Loucy (cell line): ENCODE data around the gene MECR.

Source experiments
- H2AFZ ChIP-seq: fragments of 200-600 bp; sonication (generic); 2 replicates; pipeline ENCODE4 v1.6.0; 2016; ENCODE audit warnings: antibody characterized with exemption, mild to moderate bottlenecking, low read length, moderate library complexity
- H3F3A ChIP-seq: fragments of 200-600 bp; 2 replicates; pipeline ENCODE4 v1.6.0; 2016; ENCODE audit warnings: antibody characterized with exemption, low read depth, mild to moderate bottlenecking
- H3K27me3 ChIP-seq: fragments of 200-600 bp; sonication (generic); 2 replicates; pipeline ENCODE4 v1.6.1; 2014; ENCODE audit warnings: low read length, mild to moderate bottlenecking; ENCODE audit not compliant: insufficient read depth, poor library complexity, severe bottlenecking
- H3K36me3 ChIP-seq: fragments of 200-600 bp; sonication (generic); 2 replicates; pipeline ENCODE4 v1.6.1; 2016; ENCODE audit warnings: low read length; ENCODE audit not compliant: insufficient read depth
- H3K4me1 ChIP-seq: fragments of 200-600 bp; sonication (generic); 2 replicates; pipeline ENCODE4 v1.5.1; 2014; ENCODE audit warnings: low read length, mild to moderate bottlenecking; ENCODE audit not compliant: insufficient read depth, poor library complexity, severe bottlenecking
- H3K4me2 ChIP-seq: fragments of 200-600 bp; sonication (generic); 2 replicates; pipeline ENCODE4 v1.6.0; 2014; ENCODE audit warnings: antibody characterized with exemption, low read length, low read depth, mild to moderate bottlenecking; ENCODE audit not compliant: poor library complexity, severe bottlenecking
- H3K4me3 ChIP-seq: fragments of 200-600 bp; sonication (generic); 2 replicates; pipeline ENCODE4 v1.5.1; 2014; ENCODE audit warnings: low read length, mild to moderate bottlenecking, mixed read lengths; ENCODE audit not compliant: poor library complexity, severe bottlenecking
- H3K79me2 ChIP-seq: fragments of 200-600 bp; sonication (generic); 2 replicates; pipeline ENCODE4 v1.6.1; 2014; ENCODE audit warnings: low read length; ENCODE audit not compliant: insufficient read depth
- H3K9ac ChIP-seq: fragments of 200-600 bp; sonication (generic); 2 replicates; pipeline ENCODE4 v1.6.0; 2014; ENCODE audit warnings: mild to moderate bottlenecking, low read depth, low read length, moderate library complexity; ENCODE audit not compliant: poor library complexity, severe bottlenecking
- H3K9me2 ChIP-seq: fragments of 200-600 bp; sonication (generic); replicated peaks from 2 replicates; pipeline ENCODE4 v1.6.1; 2016; ENCODE audit warnings: low read depth, low read length, mixed read lengths
- H3K9me3 ChIP-seq: fragments of 200-600 bp; sonication (generic); 2 replicates; pipeline ENCODE4 v1.6.1; 2014; ENCODE audit warnings: mild to moderate bottlenecking, antibody characterized with exemption, low read length, low read depth; ENCODE audit not compliant: insufficient read depth
- H4K20me1 ChIP-seq: fragments of 200-600 bp; sonication (generic); 2 replicates; pipeline ENCODE4 v1.6.0; 2014; ENCODE audit warnings: antibody characterized with exemption, low read length, mild to moderate bottlenecking; ENCODE audit not compliant: insufficient read depth, poor library complexity, severe bottlenecking
- EZH2phosphoT487 ChIP-seq: fragments of 200-600 bp; IDR thresholded peaks from 2 replicates; pipeline ENCODE4 v1.6.1; 2018; ENCODE audit warnings: antibody characterized with exemption, mild to moderate bottlenecking, moderate library complexity, borderline replicate concordance
- TF ChIP-seq, protein P1 (sequence below): fragments of 200-600 bp; sonication (generic); conservative IDR thresholded peaks from 2 replicates; pipeline ENCODE4 v1.5.1; 2014; ENCODE audit warnings: mild to moderate bottlenecking, antibody characterized with exemption, low read length

The MECR gene

DNA sequence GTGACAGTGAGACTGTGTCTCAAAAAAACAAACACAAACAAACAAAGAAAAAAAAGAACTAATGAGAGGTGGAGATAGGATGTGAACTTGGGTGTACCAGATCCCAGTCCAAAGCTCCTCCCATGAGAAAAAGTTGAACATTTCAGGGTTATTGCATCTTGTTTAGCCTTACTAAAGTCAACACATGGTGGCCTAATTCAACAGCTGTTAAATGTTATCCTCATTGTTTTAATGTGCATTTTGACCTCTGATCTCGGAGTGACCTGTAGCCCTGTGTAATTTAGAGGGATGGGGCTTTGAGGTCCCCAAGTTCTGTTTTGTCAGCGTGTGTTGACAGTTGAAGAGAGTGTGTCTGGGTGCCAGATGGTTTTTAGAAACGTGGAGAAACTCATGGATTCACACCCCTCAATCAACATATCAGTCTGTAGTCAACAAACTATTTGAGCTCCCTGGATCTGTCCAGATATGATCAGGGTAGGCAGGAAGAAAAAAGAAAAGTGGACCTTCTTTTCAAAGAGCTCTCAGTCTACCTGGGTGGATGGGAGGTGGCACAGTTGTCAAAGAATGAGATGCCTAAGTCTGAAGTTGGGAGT lies 40.3 kb upstream of the MECR start:
- H3K27me3 ChIP-seq, result no peaks in the 10 kb centered on the region
- H4K20me1 ChIP-seq, result no peaks in the 10 kb centered on the region
- H2AFZ ChIP-seq, result no peak overlapping the region
- no peaks in the 10 kb centered on the region for H3K36me3 ChIP-seq
- TF ChIP-seq EZH2phosphoT487, result no peak
- TF ChIP-seq, protein P1, sequence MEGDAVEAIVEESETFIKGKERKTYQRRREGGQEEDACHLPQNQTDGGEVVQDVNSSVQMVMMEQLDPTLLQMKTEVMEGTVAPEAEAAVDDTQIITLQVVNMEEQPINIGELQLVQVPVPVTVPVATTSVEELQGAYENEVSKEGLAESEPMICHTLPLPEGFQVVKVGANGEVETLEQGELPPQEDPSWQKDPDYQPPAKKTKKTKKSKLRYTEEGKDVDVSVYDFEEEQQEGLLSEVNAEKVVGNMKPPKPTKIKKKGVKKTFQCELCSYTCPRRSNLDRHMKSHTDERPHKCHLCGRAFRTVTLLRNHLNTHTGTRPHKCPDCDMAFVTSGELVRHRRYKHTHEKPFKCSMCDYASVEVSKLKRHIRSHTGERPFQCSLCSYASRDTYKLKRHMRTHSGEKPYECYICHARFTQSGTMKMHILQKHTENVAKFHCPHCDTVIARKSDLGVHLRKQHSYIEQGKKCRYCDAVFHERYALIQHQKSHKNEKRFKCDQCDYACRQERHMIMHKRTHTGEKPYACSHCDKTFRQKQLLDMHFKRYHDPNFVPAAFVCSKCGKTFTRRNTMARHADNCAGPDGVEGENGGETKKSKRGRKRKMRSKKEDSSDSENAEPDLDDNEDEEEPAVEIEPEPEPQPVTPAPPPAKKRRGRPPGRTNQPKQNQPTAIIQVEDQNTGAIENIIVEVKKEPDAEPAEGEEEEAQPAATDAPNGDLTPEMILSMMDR, result no peak
- H3K4me1 ChIP-seq, result no peaks in the 10 kb centered on the region
- no peak overlapping the region for H3K9ac ChIP-seq
- H3K9me2 ChIP-seq, result no peaks in the 10 kb centered on the region
- H3K4me3 ChIP-seq, result no peak overlapping the region
- no peaks in the 10 kb centered on the region for H3K79me2 ChIP-seq
- H3K4me2 ChIP-seq, result no peak overlapping the region
- no peaks in the 10 kb centered on the region for H3F3A ChIP-seq
- no peaks in the 10 kb centered on the region for H3K9me3 ChIP-seq

GRCh38 chr1:29269382-29269781 lies 38.6 kb upstream of the MECR start:
- Histone ChIP-seq H3K9ac (no peak overlapping the region), H3K4me2 (no peak overlapping the region), H3K9me2 (no peaks in the 10 kb centered on the region), H2AFZ (no peak overlapping the region), H4K20me1 (no peaks in the 10 kb centered on the region), H3K79me2 (no peaks in the 10 kb centered on the region), H3K4me1 (no peaks in the 10 kb centered on the region), H3K9me3 (no peaks in the 10 kb centered on the region), H3F3A (no peaks in the 10 kb centered on the region), H3K27me3 (no peaks in the 10 kb centered on the region), H3K36me3 (no peaks in the 10 kb centered on the region), H3K4me3 (no peak overlapping the region)
- no peak for TF ChIP-seq EZH2phosphoT487
- TF ChIP-seq, protein P1, result no peak

- H3K79me2 ChIP-seq, result no peaks in the 10 kb centered on the region
- H3K4me3 ChIP-seq, result no peak overlapping the region
- H3K9me3 ChIP-seq, result no peaks in the 10 kb centered on the region
- H3F3A ChIP-seq, result no peaks in the 10 kb centered on the region
- H3K4me1 ChIP-seq, result no peaks in the 10 kb centered on the region
- no peak overlapping the region for H3K4me2 ChIP-seq
- no peaks in the 10 kb centered on the region for H4K20me1 ChIP-seq
- H3K9me2 ChIP-seq, result no peaks in the 10 kb centered on the region
- H2AFZ ChIP-seq, result no peak overlapping the region
- H3K27me3 ChIP-seq, result no peaks in the 10 kb centered on the region
- H3K36me3 ChIP-seq, result no peaks in the 10 kb centered on the region
- TF ChIP-seq EZH2phosphoT487, result no peak
- TF ChIP-seq, protein P1, result no peak
- H3K9ac ChIP-seq, result no peak overlapping the region
Measured at GRCh38 chr1:29267321-29268070, 36.8 kb upstream of the MECR start.
